IPS-NIHi7 (cell line): ENCODE results near the gene AACS.
"Not testable (repeated sequence)": the region's sequence is repeated elsewhere in the genome, so short reads cannot be mapped to it uniquely, and the experiment has no call there.

Source experiments
- DNase-seq: peaks from one replicate; pipeline ENCODE4 v3.0.0; 2012; ENCODE audit warnings: mixed read lengths; ENCODE audit errors: extremely low spot score

AACS gene

GRCh38 chr12:125057708-125058107, 7.5 kb upstream of the AACS start:
- DNase-seq, result no peak

DNA sequence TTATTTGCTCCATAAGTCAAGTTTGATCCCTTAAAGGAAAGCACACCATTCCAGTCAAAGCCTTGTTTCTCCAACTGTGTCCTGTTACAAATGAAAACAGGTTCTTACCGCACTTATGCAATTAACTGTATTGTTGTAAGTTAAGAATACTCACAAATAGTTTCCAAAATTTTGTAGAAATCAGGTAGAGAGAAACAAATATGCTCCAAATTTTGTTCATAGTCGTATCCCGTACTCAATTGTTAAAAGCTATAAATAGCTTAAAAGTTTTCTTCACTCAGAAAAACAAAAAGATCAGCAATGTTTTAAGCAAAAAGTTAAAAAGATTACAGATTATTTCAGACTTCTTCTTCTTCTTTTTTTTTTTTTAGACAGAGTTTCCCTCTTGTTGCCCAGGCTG, 4.0 kb upstream of the AACS start:
- DNase-seq, result no peak

GRCh38 chr12:125063522-125063921, 1.7 kb upstream of the AACS start:
- not testable (repeated sequence) for DNase-seq

DNA sequence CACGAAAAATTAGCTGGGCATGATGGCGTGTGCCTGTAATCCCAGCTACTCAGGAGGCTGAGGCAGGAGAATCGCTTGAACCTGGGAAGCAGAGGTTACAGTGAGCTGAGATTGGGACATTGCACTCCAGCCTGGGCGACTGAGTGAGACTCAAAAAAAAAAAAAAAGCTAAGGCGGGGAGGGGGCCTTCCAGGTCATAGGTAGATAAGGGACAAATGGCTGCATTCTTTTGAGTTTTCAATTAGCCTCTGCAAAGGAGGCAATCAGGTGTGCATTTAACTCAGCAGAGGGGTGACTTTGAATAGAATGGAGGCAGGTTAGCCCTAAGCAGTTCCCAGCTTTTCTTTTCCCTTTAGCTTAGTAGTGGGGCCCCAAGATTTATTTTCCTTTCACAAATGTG, 743 bp upstream of the AACS start:
- DNase-seq, result no peak

DNA sequence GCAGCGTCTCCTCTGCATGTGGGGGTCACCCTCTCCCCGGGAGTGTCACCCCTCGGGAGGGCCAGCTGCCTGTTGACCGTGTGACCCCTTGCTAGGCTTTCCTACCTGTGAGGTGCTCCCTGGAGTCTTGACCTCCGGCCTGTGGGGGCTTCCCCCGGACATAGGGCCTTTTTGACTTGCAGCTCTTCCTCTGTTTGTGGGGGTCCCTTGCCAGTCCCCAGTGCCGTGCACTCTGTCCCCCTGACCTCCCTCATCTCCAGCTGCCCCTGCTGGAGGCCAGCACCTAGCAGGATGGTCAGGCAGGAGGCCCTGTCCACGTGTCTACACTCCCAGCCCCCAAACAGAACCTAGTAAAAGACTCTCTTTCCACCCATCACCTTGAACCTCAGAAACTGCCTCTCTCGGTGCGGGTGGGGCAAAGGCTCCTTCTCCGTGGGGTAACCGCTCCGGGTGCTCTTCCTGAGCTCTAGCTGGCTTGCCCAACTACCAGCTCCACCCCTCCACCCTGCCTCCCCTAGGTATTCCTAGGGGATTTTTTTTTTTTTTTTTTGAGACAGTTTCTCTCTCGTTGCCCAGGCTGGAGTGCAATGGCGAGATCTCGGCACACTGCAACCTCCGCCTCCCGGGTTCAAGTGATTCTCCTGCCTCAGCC, 810 bp downstream of the AACS start:
- no peak for DNase-seq

- DNase-seq, result no peak
These were observed 3.2 kb downstream of the AACS start for GRCh38 chr12:125068391-125068790.

GRCh38 chr12:125069616-125070015, 4.4 kb downstream of the AACS start:
- DNase-seq, result no peak

- DNase-seq, result no peak
These were observed 4.9 kb downstream of the AACS start for GRCh38 chr12:125070112-125070511.

DNA sequence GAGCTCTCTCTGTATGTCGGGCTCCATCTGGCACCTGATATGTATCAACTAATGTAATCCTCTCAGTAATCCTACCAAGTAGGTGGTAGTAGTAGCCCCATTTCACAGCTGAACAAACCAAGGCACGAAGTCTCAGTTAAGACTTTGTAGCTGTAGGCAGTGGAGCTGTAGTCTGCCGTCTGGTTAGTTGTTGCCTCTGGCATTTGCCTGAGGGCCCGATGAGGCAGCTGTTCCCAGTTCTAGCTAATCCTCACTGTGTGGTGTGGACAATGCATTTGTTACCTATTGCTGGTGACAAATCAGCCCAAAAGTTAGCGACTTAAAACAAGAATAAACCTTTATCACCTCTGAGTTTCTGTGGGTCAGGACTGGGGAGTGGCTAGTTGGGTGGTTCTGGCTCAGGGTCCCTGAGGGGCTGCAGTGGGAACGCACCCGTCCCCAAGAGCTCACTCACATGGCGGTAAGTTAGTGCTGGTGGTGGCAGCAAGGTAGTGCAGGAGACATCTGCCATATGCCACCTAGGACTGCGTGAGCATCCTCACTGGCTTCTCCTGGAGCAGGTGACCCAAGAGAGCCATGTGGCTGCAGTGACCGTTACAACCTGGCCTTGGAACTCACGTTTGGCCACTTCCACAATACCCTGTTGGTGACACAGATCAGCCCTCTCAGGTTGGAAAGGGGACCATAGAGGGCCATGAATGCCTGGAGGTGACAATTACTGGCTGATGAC, 5.6 kb downstream of the AACS start:
- no peak for DNase-seq

DNA sequence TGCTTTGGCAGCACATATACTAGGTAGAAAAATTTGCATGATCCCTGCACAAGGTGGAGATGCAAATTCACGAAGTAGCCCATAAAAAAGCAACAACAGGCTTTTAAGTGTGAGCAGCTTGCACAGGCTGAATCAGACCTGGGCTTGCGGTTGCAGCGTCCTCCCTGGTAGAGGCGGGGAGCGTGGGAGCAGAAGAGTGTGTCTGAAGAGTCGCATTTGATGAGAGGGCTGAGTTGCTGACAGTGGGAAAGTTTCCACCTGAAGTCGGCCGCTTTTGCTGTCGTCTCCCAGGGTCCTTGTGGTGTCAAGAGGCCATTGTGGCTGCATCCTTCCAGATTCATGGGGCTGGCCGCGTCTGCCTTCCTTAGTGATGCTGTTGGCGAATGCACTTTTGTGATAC, 6.2 kb downstream of the AACS start:
- DNase-seq, result no peak

DNA sequence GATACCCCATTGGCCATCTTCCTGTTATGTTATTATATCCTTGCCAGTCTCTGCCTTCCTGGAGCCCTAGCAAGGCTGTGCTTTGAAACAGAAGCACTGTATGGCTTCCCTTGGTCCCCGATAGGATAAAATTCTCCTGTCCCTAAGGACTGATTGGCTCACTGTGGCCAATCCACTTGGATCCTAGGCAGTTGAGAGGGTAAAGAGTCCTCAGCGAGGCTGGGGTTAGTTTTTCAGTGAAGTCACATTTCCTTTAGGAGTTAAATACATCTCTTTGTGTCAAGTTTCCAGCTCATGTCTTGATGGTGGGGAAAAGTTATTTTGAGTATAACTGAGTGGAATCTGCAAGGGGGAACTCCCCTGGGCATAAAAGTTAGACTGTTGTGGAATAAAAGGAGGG, 7.3 kb downstream of the AACS start:
- no peak for DNase-seq

DNA sequence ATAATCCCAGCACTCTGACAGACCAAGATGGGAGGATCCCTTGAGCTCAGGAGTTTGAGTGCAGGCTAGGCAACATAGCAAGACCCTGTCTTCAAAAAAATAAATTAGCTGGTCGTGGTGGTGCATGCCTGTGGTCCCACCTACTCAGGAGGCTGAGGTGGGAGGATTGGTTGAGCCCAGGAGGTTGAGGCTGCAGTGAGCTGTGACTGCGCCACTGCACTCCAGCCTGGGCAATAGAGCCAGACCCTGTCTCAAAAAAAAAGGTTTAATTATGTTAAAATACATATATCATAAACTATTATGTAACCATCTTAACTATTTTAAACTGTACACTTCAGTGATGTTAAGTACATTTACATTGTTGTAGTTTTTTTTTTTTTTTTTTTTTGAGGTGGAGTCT, 9.1 kb downstream of the AACS start:
- DNase-seq, result not testable (repeated sequence)

GRCh38 chr12:125076103-125076502, 10.9 kb downstream of the AACS start:
- no peak for DNase-seq

GRCh38 chr12:125079084-125079483, 13.8 kb downstream of the AACS start:
- DNase-seq, result no peak

- DNase-seq, result no peak
These were observed 14.7 kb downstream of the AACS start for GRCh38 chr12:125079648-125080645.

- DNase-seq, result no peak
These were observed 16.2 kb downstream of the AACS start for GRCh38 chr12:125081427-125081826.

GRCh38 chr12:125083072-125083471, 17.8 kb downstream of the AACS start:
- DNase-seq, result no peak

DNA sequence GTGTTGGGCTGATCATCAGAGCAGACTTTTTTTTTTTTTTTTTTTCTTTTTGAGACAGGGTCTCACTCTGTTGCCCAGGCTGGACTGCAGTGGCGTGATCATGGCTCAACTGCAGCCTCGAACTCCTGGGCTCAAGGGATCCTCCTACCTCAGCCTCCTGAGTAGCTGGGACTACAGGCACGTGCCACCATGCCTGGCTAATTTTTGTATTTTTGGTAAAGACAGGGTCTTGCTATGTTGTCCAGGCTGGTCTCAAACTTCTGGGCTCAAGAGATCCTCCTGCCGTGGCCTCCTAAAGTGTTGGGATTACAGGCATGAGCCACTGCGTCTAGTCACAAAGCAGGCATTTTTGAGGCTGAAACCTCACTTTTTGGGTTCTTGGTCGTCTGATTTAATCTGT, 23.0 kb downstream of the AACS start:
- not testable (repeated sequence) for DNase-seq

- peak; percentile 70 for DNase-seq
These were observed 23.8 kb downstream of the AACS start for GRCh38 chr12:125089083-125089482.

DNA sequence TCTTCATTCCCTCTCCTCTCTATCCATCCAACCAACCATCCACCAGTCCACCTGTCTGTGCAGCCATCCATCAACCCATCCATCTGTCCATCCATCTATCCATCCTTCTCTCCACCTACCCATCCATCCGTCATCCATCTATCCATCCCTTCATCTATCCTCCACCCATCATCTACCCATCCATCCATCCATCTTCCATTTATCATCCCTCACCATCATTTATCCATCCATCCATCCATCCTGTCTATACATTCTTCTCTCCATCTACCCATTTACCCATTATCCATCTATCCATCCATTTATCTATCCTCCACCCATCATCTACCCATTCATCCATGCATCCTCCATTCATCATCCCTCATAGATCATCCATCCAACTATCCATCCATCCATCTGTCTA, 24.4 kb downstream of the AACS start:
- DNase-seq, result no peak

DNA sequence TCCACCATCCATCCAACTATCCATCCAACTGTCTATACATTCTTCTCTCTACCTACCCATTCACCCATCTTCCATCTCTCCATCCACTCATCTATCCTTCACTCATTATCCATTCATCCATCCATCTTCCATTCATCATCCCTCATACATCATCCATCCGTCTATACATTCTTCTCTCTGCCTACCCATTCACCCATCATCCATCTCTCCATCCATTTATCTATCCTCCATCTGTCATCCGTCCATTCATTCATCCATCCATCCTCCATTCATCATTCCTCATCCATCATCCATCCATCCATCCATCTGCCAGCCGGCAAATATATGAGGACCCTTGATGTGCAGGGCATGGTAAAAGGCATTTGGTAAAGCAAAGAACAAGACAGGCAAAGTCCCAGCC, 25.2 kb downstream of the AACS start:
- DNase-seq, result no peak

- no peak for DNase-seq
These were observed 26.2 kb downstream of the AACS start for GRCh38 chr12:125091401-125091800.
